OCI-LY3 (cell line): ENCODE results near the gene TRPC4AP.
"Not testable (repeated sequence)": the region's sequence is repeated elsewhere in the genome, so short reads cannot be mapped to it uniquely, and the experiment has no call there.

Experiments
- EZH2phosphoT487 ChIP-seq: fragments of 200-600 bp; shearing (Covaris generic); IDR thresholded peaks from 2 replicates; pipeline ENCODE4 v1.6.1; 2018; ENCODE audit warnings: antibody characterized with exemption, mixed run types, low read depth
- TF ChIP-seq, protein P1 (sequence below): fragments of 200-600, 300-600 bp; sonication (generic); IDR thresholded peaks from 2 replicates; pipeline ENCODE4 v1.5.1; 2014; ENCODE audit warnings: antibody characterized with exemption, low read length, low read depth

GRCh38 chr20:35071436-35072153 lies 21.0 kb downstream of the TRPC4AP start:
- TF ChIP-seq, protein P1, sequence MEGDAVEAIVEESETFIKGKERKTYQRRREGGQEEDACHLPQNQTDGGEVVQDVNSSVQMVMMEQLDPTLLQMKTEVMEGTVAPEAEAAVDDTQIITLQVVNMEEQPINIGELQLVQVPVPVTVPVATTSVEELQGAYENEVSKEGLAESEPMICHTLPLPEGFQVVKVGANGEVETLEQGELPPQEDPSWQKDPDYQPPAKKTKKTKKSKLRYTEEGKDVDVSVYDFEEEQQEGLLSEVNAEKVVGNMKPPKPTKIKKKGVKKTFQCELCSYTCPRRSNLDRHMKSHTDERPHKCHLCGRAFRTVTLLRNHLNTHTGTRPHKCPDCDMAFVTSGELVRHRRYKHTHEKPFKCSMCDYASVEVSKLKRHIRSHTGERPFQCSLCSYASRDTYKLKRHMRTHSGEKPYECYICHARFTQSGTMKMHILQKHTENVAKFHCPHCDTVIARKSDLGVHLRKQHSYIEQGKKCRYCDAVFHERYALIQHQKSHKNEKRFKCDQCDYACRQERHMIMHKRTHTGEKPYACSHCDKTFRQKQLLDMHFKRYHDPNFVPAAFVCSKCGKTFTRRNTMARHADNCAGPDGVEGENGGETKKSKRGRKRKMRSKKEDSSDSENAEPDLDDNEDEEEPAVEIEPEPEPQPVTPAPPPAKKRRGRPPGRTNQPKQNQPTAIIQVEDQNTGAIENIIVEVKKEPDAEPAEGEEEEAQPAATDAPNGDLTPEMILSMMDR: not testable (repeated sequence)
- not testable (repeated sequence) for TF ChIP-seq EZH2phosphoT487
